Lung (tissue), 12 donors: Measurements from ENCODE around the gene DBF4B. TPM values are rescaled to one million over a fixed set of nuclear protein-coding genes. Genes with fewer than 3 reads are reported as not detected.
"Not testable (repeated sequence)": the region's sequence is repeated elsewhere in the genome, so short reads cannot be mapped to it uniquely, and the experiment has no call there.

Experiments
- ATAC-seq: fragments of 200-7000 bp; cut with Tn5 transposase; one replicate; pipeline ENCODE4 v1.9.1; 2020; ENCODE audit warnings: moderate number of reproducible peaks; ENCODE audit not compliant: insufficient read depth, low FRiP score
- DNase-seq, 3 donors: peaks; one replicate each; pipeline ENCODE4 v3.0.0-alpha.2; 2013 to 2017
- H3K27ac ChIP-seq, 2 donors: one replicate each; pipeline ENCODE4 v1.5.1; 2013; ENCODE audit warnings: mild to moderate bottlenecking in 2 of 2, moderate library complexity in 2 of 2, control low read depth in 1 of 2, inconsistent platforms in 1 of 2, low read depth in 1 of 2, low read length in 1 of 2
- H3K27me3 ChIP-seq, 3 donors: one replicate each; pipeline ENCODE4 v1.5.1; 2013; ENCODE audit warnings: low read length in 2 of 3; ENCODE audit not compliant: control insufficient read depth in 3 of 3, insufficient read depth in 3 of 3
- H3K36me3 ChIP-seq, 4 donors: one replicate each; pipeline ENCODE4 v1.5.1; 2013; ENCODE audit warnings: low read length in 4 of 4, mild to moderate bottlenecking in 1 of 4, moderate library complexity in 1 of 4; ENCODE audit not compliant: control insufficient read depth in 4 of 4, insufficient read depth in 4 of 4
- H3K4me1 ChIP-seq, 5 donors: one replicate each; pipeline ENCODE4 v1.5.1; 2013; ENCODE audit warnings: low read length in 5 of 5, mild to moderate bottlenecking in 2 of 5, moderate library complexity in 1 of 5; ENCODE audit not compliant: control insufficient read depth in 5 of 5, insufficient read depth in 5 of 5
- H3K4me3 ChIP-seq: one replicate; pipeline ENCODE4 v1.5.1; 2013; ENCODE audit warnings: mild to moderate bottlenecking, control low read depth, moderate library complexity
- H3K9ac ChIP-seq, 2 donors: one replicate each; pipeline ENCODE4 v1.5.1; 2013; ENCODE audit warnings: low read length in 2 of 2, control low read depth in 1 of 2; ENCODE audit not compliant: insufficient read depth in 1 of 2
- H3K9me3 ChIP-seq, 4 donors: one replicate each; pipeline ENCODE4 v1.5.1; 2013; ENCODE audit warnings: low read length in 3 of 4, mild to moderate bottlenecking in 1 of 4, moderate library complexity in 1 of 4; ENCODE audit not compliant: control insufficient read depth in 4 of 4, insufficient read depth in 3 of 4
- WGBS, 2 donors: extraction: QIAGEN DNeasy Blood & Tissue Kit; methylation state at CpG; one replicate each; pipeline ENCODE4 v1.1.7; 2013; 5-methylcytosine and 5-hydroxymethylcytosine counted together
- polyA plus RNA-seq, 2 donors: library from polyadenylated mRNA; stranded (reverse); fragments of 200-250 nt; gene quantifications; one replicate each; pipeline ENCODE4 v1.2.1, GENCODE V29; 2013
- total RNA-seq, 2 donors: library from RNA; depleted of rRNA in 1 of 2; stranded (reverse); fragments of >200 nt in 1 of 2; gene quantifications; one replicate each; pipeline ENCODE4 v1.2.1, GENCODE V29; 2014 to 2021
- TF ChIP-seq, protein P1 (sequence below): IDR thresholded peaks from 2 replicates; pipeline ENCODE4 v1.5.1; 2012; ENCODE audit warnings: mild to moderate bottlenecking; ENCODE audit errors: control extremely low read depth, extremely low read depth
- donor health status: control.
- donor health status: control.
- donor health status: Bipolar disorder and iron deficiency.
- donor health status: healthy.
- donor health status: DM: yes; HTN: yes; CAD: no.

The DBF4B gene
- total and polyA plus RNA-seq, 4 donors, result 2.7 to 8.6 (median 3.1) TPM

GRCh38 chr17:44688675-44689476 is 19.6 kb upstream of the DBF4B start:
- DNase-seq (no peak), ATAC-seq (no peak)
- peaks cover 2 to 6% (median 3%) of the 10 kb centered on the region in 4 donors for H3K36me3 ChIP-seq
- H3K27me3 ChIP-seq, result no peaks in the 10 kb centered on the region
- H3K4me3 ChIP-seq, result peak overlapping the region; percentile 82
- peak overlapping the region; percentile 82 to 92 for H3K9ac ChIP-seq
- H3K27ac ChIP-seq, result peak overlapping the region; percentile 5 to 88
- no peaks in the 10 kb centered on the region for H3K9me3 ChIP-seq
- peaks cover 0 to 14% (median 1%) of the 10 kb centered on the region in 5 donors for H3K4me1 ChIP-seq
- TF ChIP-seq, protein P1, sequence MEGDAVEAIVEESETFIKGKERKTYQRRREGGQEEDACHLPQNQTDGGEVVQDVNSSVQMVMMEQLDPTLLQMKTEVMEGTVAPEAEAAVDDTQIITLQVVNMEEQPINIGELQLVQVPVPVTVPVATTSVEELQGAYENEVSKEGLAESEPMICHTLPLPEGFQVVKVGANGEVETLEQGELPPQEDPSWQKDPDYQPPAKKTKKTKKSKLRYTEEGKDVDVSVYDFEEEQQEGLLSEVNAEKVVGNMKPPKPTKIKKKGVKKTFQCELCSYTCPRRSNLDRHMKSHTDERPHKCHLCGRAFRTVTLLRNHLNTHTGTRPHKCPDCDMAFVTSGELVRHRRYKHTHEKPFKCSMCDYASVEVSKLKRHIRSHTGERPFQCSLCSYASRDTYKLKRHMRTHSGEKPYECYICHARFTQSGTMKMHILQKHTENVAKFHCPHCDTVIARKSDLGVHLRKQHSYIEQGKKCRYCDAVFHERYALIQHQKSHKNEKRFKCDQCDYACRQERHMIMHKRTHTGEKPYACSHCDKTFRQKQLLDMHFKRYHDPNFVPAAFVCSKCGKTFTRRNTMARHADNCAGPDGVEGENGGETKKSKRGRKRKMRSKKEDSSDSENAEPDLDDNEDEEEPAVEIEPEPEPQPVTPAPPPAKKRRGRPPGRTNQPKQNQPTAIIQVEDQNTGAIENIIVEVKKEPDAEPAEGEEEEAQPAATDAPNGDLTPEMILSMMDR, result no peak
- WGBS, 2 donors, result 4 to 6% methylated on average over 13 of the region's 13 CpGs

- peak within 1 kb of the TSS; percentile 82 for H3K4me3 ChIP-seq
- H3K36me3 ChIP-seq, result peaks cover 0 to 4% (median 3%) of the 10 kb centered on the region in 4 donors
- WGBS, 2 donors, result 0 to 1% methylated on average over 50 to 51 of the region's 51 CpGs
- no peaks in the 10 kb centered on the region for H3K27me3 ChIP-seq
- peak within 1 kb of the TSS; percentile 82 to 92 for H3K9ac ChIP-seq
- no peaks in the 10 kb centered on the region for H3K9me3 ChIP-seq
- peaks cover 0 to 14% (median 1%) of the 10 kb centered on the region in 5 donors for H3K4me1 ChIP-seq
- TF ChIP-seq, protein P1, result no peak
- peak; percentile 94 to 95 (median 94) for DNase-seq
- peak within 1 kb of the TSS; percentile 75 to 88 for H3K27ac ChIP-seq
- peak; percentile 99 for ATAC-seq
These were observed 18.8 kb upstream of the DBF4B start, which contains the start of gene CCDC43 for GRCh38 chr17:44689477-44690217. TSS of gene CCDC43 (minus strand) at chr17:44689776. CDS start at chr17:44689753, 23 bp downstream.

DNA sequence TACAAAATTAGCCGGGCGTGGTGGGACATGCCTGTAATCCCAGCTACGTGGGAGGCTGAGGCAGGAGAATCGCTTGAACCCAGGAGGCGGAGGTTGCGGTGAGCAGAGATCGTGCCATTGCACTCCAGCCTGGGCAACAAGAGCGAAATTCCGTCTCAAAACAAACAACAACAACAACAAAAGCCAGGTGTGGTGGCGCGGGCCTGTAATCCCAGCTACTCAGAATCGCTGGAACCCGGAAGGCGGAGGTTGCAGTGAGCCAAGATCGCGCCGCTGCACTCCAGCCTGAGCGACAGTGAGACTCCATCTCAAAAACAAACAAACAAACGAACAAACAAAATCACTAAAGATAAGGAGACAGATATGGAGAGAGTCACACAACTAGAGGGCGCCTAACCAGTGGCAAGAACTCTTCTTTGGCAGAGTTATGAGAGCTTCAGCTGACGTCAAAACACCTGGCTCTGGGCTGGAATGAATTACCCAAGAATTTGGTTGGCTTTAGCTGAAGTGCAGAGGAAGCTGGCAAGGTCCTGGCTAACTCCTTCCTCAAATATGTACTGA is 17.6 kb upstream of the DBF4B start:
- H3K4me3 ChIP-seq, result not testable (repeated sequence)
- 86 to 88% methylated on average over 21 of the region's 21 CpGs for WGBS, 2 donors

More for the DNA sequence above, 17.6 kb upstream of the DBF4B start:
- not testable (repeated sequence) for H3K9ac ChIP-seq, H3K36me3 ChIP-seq, H3K27me3 ChIP-seq, H3K9me3 ChIP-seq, H3K27ac ChIP-seq, ATAC-seq
- H3K4me1 ChIP-seq, result peaks cover 0 to 14% (median 1%) of the 10 kb centered on the region in 5 donors
- peak in 1 of 3 donors; percentile 21 for DNase-seq
